ENCODE measurements around the gene EIF3CL. TPM values are rescaled to one million over a fixed set of nuclear protein-coding genes. Genes with fewer than 3 reads are reported as not detected.
"Not testable (repeated sequence)": the region's sequence is repeated elsewhere in the genome, so short reads cannot be mapped to it uniquely, and the experiment has no call there.

The EIF3CL gene
- total RNA-seq, 2 experiments from 2014 or later: 50.9 to 53.2 TPM

GRCh38 chr16:28392054-28392453 is 11.6 kb downstream of the EIF3CL start:
- H3K4me3 Mint-ChIP-seq; POLR2A ChIA-PET; H3K36me3 Mint-ChIP-seq; H3K4me1 Mint-ChIP-seq (ENCODE audit: low read depth); intact Hi-C loops (cut with micrococcal nuclease); H3K27ac Mint-ChIP-seq; DNase-seq; H3K9me3 Mint-ChIP-seq; H3K27me3 Mint-ChIP-seq; CTCF ChIA-PET: not testable (repeated sequence)

GRCh38 chr16:28382177-28382867 is 21.3 kb downstream of the EIF3CL start:
- CTCF ChIA-PET; H3K4me1 Mint-ChIP-seq (ENCODE audit: low read depth); H3K9me3 Mint-ChIP-seq; H3K4me3 Mint-ChIP-seq; POLR2A ChIA-PET; H3K27ac Mint-ChIP-seq; DNase-seq; intact Hi-C loops (cut with micrococcal nuclease); H3K27me3 Mint-ChIP-seq; H3K36me3 Mint-ChIP-seq: not testable (repeated sequence)

GRCh38 chr16:28377822-28378221 is 25.8 kb downstream of the EIF3CL start:
- POLR2A ChIA-PET; H3K9me3 Mint-ChIP-seq; intact Hi-C loops (cut with micrococcal nuclease); H3K27ac Mint-ChIP-seq; H3K36me3 Mint-ChIP-seq; H3K27me3 Mint-ChIP-seq; CTCF ChIA-PET; DNase-seq; H3K4me1 Mint-ChIP-seq (ENCODE audit: low read depth); H3K4me3 Mint-ChIP-seq: not testable (repeated sequence)

GRCh38 chr16:28377108-28377625 is 26.5 kb downstream of the EIF3CL start:
- POLR2A ChIA-PET; intact Hi-C loops (cut with micrococcal nuclease); H3K36me3 Mint-ChIP-seq; H3K4me1 Mint-ChIP-seq (ENCODE audit: low read depth); CTCF ChIA-PET; H3K27ac Mint-ChIP-seq; H3K9me3 Mint-ChIP-seq; DNase-seq; H3K4me3 Mint-ChIP-seq; H3K27me3 Mint-ChIP-seq: not testable (repeated sequence)

DNA sequence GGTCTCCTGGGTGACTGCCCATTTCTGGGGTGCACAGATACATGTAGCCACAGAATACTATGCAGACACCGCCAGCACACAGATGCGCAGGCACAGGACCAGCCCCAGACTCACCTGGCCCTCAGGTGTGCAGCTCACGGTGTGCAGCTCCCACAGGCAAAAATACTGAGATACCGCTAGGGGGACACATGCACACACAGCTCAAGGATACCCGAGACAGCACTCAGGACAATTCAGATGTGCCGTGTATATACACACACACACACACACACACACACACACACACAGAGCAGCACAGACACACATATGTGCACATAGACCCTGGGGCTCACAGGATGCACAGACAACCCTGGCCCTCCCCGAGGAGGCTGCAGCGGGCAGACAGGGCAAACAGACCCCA is 28.5 kb downstream of the EIF3CL start:
- CTCF ChIA-PET, POLR2A ChIA-PET, DNase-seq: not testable (repeated sequence)

GRCh38 chr16:28374281-28374680 is 29.4 kb downstream of the EIF3CL start:
- H3K4me3 Mint-ChIP-seq; intact Hi-C loops (cut with micrococcal nuclease); H3K9me3 Mint-ChIP-seq; H3K36me3 Mint-ChIP-seq; POLR2A ChIA-PET; H3K27ac Mint-ChIP-seq; H3K4me1 Mint-ChIP-seq (ENCODE audit: low read depth); DNase-seq; H3K27me3 Mint-ChIP-seq; CTCF ChIA-PET: not testable (repeated sequence)

More for the DNA sequence above, 28.5 kb downstream of the EIF3CL start:
- H3K27ac Mint-ChIP-seq; H3K4me1 Mint-ChIP-seq (ENCODE audit: low read depth); H3K9me3 Mint-ChIP-seq; H3K36me3 Mint-ChIP-seq; H3K4me3 Mint-ChIP-seq; intact Hi-C loops (cut with micrococcal nuclease); H3K27me3 Mint-ChIP-seq: not testable (repeated sequence)

GRCh38 chr16:28367926-28368325 is 35.7 kb downstream of the EIF3CL start:
- H3K27ac Mint-ChIP-seq; intact Hi-C loops (cut with micrococcal nuclease); H3K4me1 Mint-ChIP-seq (ENCODE audit: low read depth); H3K4me3 Mint-ChIP-seq; H3K36me3 Mint-ChIP-seq; CTCF ChIA-PET; H3K9me3 Mint-ChIP-seq; POLR2A ChIA-PET; DNase-seq; H3K27me3 Mint-ChIP-seq: not testable (repeated sequence)

GRCh38 chr16:28364268-28365173 is 39.1 kb downstream of the EIF3CL start:
- H3K4me3 Mint-ChIP-seq, H3K27ac Mint-ChIP-seq: not testable (repeated sequence)
- DNase-seq: peak; percentile 29

DNA sequence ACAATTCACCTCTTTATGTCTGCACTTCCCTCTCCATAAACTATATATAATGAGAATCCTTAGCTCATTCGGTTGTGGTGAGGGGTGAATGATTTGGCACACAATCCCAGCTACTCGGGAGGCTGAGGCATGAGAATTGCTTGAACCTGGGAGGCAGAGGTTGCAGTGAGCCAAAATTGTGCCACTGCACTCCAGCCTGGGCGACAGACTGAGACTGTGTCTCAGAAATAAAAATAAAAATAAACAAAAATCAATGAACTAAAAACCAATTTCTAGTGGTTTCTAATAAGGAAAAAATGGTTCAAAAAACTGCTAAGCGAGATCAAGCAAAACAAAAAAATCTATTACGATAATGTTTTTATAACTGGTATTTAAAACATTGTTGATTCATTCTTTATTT is 40.2 kb downstream of the EIF3CL start, which contains the start of gene NPIPB6:
TSS of gene NPIPB6 (minus strand) at position 101 of the 400 bp plus-strand sequence. CDS start 686 bp downstream, outside the sequence.
- POLR2A ChIA-PET, H3K36me3 Mint-ChIP-seq: not testable (repeated sequence)

More at GRCh38 chr16:28364268-28365173, 39.1 kb downstream of the EIF3CL start:
- intact Hi-C loops (cut with micrococcal nuclease); H3K9me3 Mint-ChIP-seq; H3K36me3 Mint-ChIP-seq; CTCF ChIA-PET; H3K4me1 Mint-ChIP-seq (ENCODE audit: low read depth); POLR2A ChIA-PET; H3K27me3 Mint-ChIP-seq: not testable (repeated sequence)

GRCh38 chr16:28362600-28362999 is 41.0 kb downstream of the EIF3CL start:
- intact Hi-C loops (cut with micrococcal nuclease); CTCF ChIA-PET; H3K27me3 Mint-ChIP-seq; H3K4me1 Mint-ChIP-seq (ENCODE audit: low read depth); H3K4me3 Mint-ChIP-seq; H3K9me3 Mint-ChIP-seq; H3K27ac Mint-ChIP-seq; H3K36me3 Mint-ChIP-seq; DNase-seq; POLR2A ChIA-PET: not testable (repeated sequence)

More for the DNA sequence above, 40.2 kb downstream of the EIF3CL start, which contains the start of gene NPIPB6:
- H3K27ac Mint-ChIP-seq; intact Hi-C loops (cut with micrococcal nuclease); H3K27me3 Mint-ChIP-seq; DNase-seq; H3K4me1 Mint-ChIP-seq (ENCODE audit: low read depth); CTCF ChIA-PET; H3K4me3 Mint-ChIP-seq; H3K9me3 Mint-ChIP-seq: not testable (repeated sequence)

- H3K4me1 Mint-ChIP-seq (ENCODE audit: low read depth); H3K36me3 Mint-ChIP-seq; intact Hi-C loops (cut with micrococcal nuclease); H3K27me3 Mint-ChIP-seq; POLR2A ChIA-PET; H3K27ac Mint-ChIP-seq; H3K4me3 Mint-ChIP-seq; H3K9me3 Mint-ChIP-seq; CTCF ChIA-PET; DNase-seq: not testable (repeated sequence)
These were observed 65.4 kb downstream of the EIF3CL start for GRCh38 chr16:28338230-28338629.

- H3K27ac Mint-ChIP-seq; CTCF ChIA-PET; H3K4me3 Mint-ChIP-seq; H3K36me3 Mint-ChIP-seq; DNase-seq; POLR2A ChIA-PET; H3K27me3 Mint-ChIP-seq; H3K9me3 Mint-ChIP-seq; H3K4me1 Mint-ChIP-seq (ENCODE audit: low read depth); intact Hi-C loops (cut with micrococcal nuclease): not testable (repeated sequence)
These were observed 66.5 kb downstream of the EIF3CL start for GRCh38 chr16:28336940-28337710.
